Vagina (tissue), 2 donors: ENCODE data around the gene HP. TPM values are rescaled to one million over a fixed set of nuclear protein-coding genes. Genes with fewer than 3 reads are reported as not detected.

Experiments
- DNase-seq, 2 donors: peaks; one replicate each; pipeline ENCODE4 v3.0.0-alpha.2; 2017; ENCODE audit errors: extremely low spot score in 2 of 2
- H3K27ac ChIP-seq: fragments of 200-600 bp; sonication (generic); one replicate; pipeline ENCODE4 v1.5.1; 2019
- H3K27me3 ChIP-seq: fragments of 200-600 bp; sonication (generic); one replicate; pipeline ENCODE4 v1.5.1; 2019
- H3K36me3 ChIP-seq, 2 donors: fragments of 200-600 bp; sonication (generic); one replicate each; pipeline ENCODE4 v1.5.1; 2017 to 2019
- H3K4me1 ChIP-seq: fragments of 200-600 bp; sonication (generic); one replicate; pipeline ENCODE4 v1.5.1; 2019
- H3K4me3 ChIP-seq, 2 donors: fragments of 200-600 bp; sonication (generic); 1 replicate in 1 of 2; 2 replicates in 1 of 2; pipeline ENCODE4 v1.5.1; 2016 to 2019
- H3K9me3 ChIP-seq: fragments of 200-600 bp; sonication (generic); one replicate; pipeline ENCODE4 v1.5.1; 2019
- POLR2A ChIP-seq, 2 donors: fragments of 450-650 bp; IDR thresholded peaks; one replicate each; pipeline ENCODE4 v1.6.1; 2017; ENCODE audit warnings: antibody characterized with exemption in 2 of 2, mild to moderate bottlenecking in 2 of 2, moderate library complexity in 2 of 2
- POLR2AphosphoS5 ChIP-seq, 2 donors: sonication (generic); formaldehyde crosslinking; IDR thresholded peaks; one replicate each; pipeline ENCODE4 v1.9.0; 2017; ENCODE audit warnings: antibody characterized with exemption in 2 of 2, mild to moderate bottlenecking in 2 of 2, low read depth in 1 of 2; ENCODE audit not compliant: insufficient read depth in 1 of 2
- intact Hi-C: fragments of 100-400 bp; cut with DNase I; formaldehyde crosslinking; loops from one replicate; pipeline ENCODE4 v1.15.1; 2023
- total RNA-seq: library from RNA; depleted of rRNA; stranded (reverse); fragments of >200 nt; gene quantifications from one replicate; pipeline ENCODE4 v1.2.3, GENCODE V29; 2016
- TF ChIP-seq, protein P1 (sequence below), 3 experiments: fragments of 450-650 bp in 2 of 3; fragments of 200-600 bp in 1 of 3; sonication (generic) in 1 of 3; IDR thresholded peaks; one replicate each; pipeline ENCODE4 v1.5.1; 2017 to 2019; ENCODE audit warnings: antibody characterized with exemption in 3 of 3, mild to moderate bottlenecking in 2 of 3, moderate library complexity in 2 of 3

The HP gene
- total RNA-seq, 1 donor from 2014 or later, result 4.7 TPM

DNA sequence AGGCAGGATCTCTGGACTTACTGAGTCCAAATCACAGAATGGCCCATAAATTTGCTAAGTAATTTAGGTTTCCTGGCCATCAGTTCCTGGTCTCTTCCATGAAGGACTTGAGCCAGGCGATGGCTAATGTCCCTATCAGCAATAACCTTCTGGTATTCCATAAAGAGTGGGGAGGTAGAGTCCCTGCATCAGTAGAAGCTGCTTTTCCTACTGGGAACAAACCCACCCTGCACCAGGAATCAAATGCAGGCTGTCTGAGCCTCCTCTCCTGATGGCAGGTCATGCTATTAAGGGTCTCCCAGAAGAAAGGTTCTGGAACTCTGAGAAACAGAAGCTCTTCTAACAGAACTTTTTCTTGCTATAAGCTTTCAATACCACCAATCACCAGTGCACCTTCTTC, 7.3 kb downstream of the HP start:
- H3K27ac ChIP-seq, result no peak overlapping the region
- no peaks in the 10 kb centered on the region for H3K9me3 ChIP-seq
- no peaks in the 10 kb centered on the region for H3K27me3 ChIP-seq
- H3K4me1 ChIP-seq, result no peaks in the 10 kb centered on the region
- H3K36me3 ChIP-seq, result no peaks in the 10 kb centered on the region
- H3K4me3 ChIP-seq, result no peak overlapping the region
- TF ChIP-seq POLR2A (IDR thresholded peaks at IDR 0.05) (no peak), POLR2AphosphoS5 (IDR thresholded peaks at IDR 0.05; ENCODE audit: insufficient read depth in 1 of 2, low read depth in 1 of 2) (no peak)
- TF ChIP-seq, protein P1, sequence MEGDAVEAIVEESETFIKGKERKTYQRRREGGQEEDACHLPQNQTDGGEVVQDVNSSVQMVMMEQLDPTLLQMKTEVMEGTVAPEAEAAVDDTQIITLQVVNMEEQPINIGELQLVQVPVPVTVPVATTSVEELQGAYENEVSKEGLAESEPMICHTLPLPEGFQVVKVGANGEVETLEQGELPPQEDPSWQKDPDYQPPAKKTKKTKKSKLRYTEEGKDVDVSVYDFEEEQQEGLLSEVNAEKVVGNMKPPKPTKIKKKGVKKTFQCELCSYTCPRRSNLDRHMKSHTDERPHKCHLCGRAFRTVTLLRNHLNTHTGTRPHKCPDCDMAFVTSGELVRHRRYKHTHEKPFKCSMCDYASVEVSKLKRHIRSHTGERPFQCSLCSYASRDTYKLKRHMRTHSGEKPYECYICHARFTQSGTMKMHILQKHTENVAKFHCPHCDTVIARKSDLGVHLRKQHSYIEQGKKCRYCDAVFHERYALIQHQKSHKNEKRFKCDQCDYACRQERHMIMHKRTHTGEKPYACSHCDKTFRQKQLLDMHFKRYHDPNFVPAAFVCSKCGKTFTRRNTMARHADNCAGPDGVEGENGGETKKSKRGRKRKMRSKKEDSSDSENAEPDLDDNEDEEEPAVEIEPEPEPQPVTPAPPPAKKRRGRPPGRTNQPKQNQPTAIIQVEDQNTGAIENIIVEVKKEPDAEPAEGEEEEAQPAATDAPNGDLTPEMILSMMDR (IDR thresholded peaks at IDR 0.05), result no peak
- no peak for DNase-seq
- intact Hi-C loops, result no loop called here

DNA sequence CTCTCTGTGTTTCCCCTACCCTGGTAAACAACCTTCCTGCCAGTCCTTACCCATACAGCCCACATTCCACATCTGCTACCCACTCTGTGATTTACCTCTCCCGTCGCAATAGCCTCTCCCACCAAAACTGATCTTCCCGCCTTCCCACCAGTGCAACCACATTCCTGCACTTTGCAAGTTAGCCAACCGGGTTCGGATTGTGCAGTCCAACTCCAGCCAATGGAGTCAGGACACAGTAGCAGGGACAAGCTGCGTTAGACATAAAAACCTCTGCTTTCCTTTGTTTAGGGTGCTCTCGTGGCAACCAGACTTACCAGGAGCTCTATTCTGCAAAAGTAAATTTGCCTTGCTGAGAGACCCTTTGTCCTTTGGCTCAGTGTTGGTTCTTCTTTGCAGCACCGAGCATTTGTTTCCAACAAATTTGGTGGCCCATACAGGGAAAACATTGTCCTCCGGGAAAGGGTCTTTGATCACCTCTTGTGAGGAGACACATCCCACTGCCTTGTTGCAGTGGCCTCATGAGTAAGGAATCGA, 10.1 kb downstream of the HP start:
- TF ChIP-seq POLR2AphosphoS5 (IDR thresholded peaks at IDR 0.05; ENCODE audit: insufficient read depth in 1 of 2, low read depth in 1 of 2), result no peak
- TF ChIP-seq, protein P1 (IDR thresholded peaks at IDR 0.05), result no peak
- TF ChIP-seq POLR2A (IDR thresholded peaks at IDR 0.05), result no peak
- no peak overlapping the region for H3K4me3 ChIP-seq
- no peaks in the 10 kb centered on the region for H3K27me3 ChIP-seq
- no peaks in the 10 kb centered on the region for H3K36me3 ChIP-seq
- DNase-seq, result no peak
- no peaks in the 10 kb centered on the region for H3K9me3 ChIP-seq
- no peak overlapping the region for H3K27ac ChIP-seq
- intact Hi-C loops, result no loop called here
- no peaks in the 10 kb centered on the region for H3K4me1 ChIP-seq

DNA sequence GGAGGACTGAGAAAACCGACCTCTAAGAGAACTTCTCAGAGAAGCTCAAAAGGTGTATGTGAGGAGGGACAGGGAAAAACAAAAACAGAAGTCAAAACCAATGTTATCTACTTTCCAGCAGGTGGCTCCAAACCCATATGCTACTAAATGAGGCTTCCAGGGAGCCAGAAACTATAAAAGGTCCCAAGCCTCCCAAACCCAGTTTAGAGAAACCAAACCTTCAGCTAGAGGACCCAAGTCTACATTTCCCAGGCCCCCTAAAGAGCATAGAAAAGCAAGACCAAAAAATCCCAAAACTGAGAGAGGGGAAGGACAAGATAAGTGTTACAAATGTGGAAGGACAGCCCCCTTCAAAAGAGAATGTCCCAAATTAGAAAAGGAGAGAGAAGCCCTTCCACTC, 12.4 kb downstream of the HP start:
- no peaks in the 10 kb centered on the region for H3K9me3 ChIP-seq
- no peak overlapping the region for H3K27ac ChIP-seq
- TF ChIP-seq, protein P1 (IDR thresholded peaks at IDR 0.05), result no peak
- TF ChIP-seq POLR2AphosphoS5 (IDR thresholded peaks at IDR 0.05; ENCODE audit: insufficient read depth in 1 of 2, low read depth in 1 of 2), result no peak
- no peak for TF ChIP-seq POLR2A (IDR thresholded peaks at IDR 0.05)
- H3K36me3 ChIP-seq, result no peaks in the 10 kb centered on the region
- H3K27me3 ChIP-seq, result no peaks in the 10 kb centered on the region
- DNase-seq, result no peak
- no peaks in the 10 kb centered on the region for H3K4me1 ChIP-seq
- intact Hi-C loops, result no loop called here
- no peak overlapping the region for H3K4me3 ChIP-seq

DNA sequence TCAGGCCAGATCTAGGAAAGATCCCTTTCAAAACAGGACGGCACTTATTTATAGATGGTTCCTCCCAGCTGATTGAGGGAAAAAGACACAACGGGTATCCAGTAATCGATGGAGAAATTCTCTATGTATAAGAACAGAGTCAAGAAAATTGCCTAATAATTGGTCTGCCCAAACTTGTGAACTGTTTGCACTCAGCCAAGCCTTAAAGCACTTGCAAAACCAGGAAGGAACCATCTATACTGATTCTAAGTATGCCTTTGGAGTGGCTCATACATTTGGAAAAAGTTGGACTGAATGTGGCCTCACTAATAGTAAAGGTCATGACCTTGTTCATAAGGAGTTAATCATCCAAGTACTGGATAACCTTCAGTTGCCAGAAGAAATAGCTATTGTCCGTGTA, 14.6 kb downstream of the HP start:
- H3K27me3 ChIP-seq, result no peaks in the 10 kb centered on the region
- H3K27ac ChIP-seq, result no peak overlapping the region
- no peaks in the 10 kb centered on the region for H3K36me3 ChIP-seq
- H3K4me3 ChIP-seq, result no peak overlapping the region
- TF ChIP-seq, protein P1 (IDR thresholded peaks at IDR 0.05), result no peak
- TF ChIP-seq POLR2A (IDR thresholded peaks at IDR 0.05), result no peak
- no peak for TF ChIP-seq POLR2AphosphoS5 (IDR thresholded peaks at IDR 0.05; ENCODE audit: insufficient read depth in 1 of 2, low read depth in 1 of 2)
- DNase-seq, result no peak
- no peaks in the 10 kb centered on the region for H3K4me1 ChIP-seq
- no peaks in the 10 kb centered on the region for H3K9me3 ChIP-seq
- intact Hi-C loops, result no loop called here

DNA sequence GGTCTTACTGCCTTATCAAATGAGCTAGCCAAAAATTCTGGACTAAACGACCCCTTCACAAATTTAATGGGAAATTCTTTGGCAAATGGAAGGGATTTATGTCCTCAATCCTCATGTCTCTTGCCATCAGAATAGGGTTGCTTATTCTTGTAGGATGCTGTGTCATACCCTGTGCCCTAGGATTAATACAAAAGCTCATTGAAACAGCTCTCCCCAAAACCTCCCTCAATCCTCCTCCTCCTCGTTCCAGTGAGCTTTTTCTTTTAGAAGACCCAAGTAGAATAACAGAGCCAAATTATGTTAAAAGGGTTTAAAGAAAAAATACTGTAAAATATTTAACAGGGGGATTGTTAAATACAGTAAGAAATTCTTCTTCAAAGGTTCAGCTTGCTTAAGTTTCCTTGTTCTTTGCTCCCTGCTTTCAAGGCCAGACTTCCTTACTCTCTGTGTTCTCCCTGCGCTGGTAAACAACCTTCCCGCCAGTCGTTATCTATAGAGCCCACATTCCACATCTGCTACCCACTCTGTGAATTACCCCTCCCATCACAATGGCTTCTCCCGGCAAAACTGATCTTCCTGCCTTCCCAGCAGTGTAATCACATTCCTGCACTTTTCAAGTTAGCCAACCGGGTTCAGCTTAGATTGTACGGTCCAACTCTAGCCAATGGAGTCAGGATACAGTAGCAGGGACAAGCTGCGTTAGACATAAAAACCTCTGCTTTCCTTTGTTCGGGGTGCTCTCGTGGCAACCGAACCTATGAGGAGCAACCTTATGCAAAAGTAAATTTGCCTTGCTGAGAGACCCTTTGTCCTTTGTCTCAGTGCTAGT, 18.4 kb downstream of the HP start:
- intact Hi-C loops, result no loop called here
- Histone ChIP-seq H3K27me3 (no peaks in the 10 kb centered on the region), H3K9me3 (no peaks in the 10 kb centered on the region), H3K4me3 (no peak overlapping the region), H3K4me1 (no peaks in the 10 kb centered on the region), H3K27ac (no peak overlapping the region), H3K36me3 (no peaks in the 10 kb centered on the region)
- DNase-seq, result no peak
- TF ChIP-seq POLR2A (IDR thresholded peaks at IDR 0.05), result no peak
- TF ChIP-seq, protein P1 (IDR thresholded peaks at IDR 0.05), result no peak
- TF ChIP-seq POLR2AphosphoS5 (IDR thresholded peaks at IDR 0.05; ENCODE audit: insufficient read depth in 1 of 2, low read depth in 1 of 2), result no peak
